ENCODE data around the gene FHAD1.
"Not testable (repeated sequence)": the region's sequence is repeated elsewhere in the genome, so short reads cannot be mapped to it uniquely, and the experiment has no call there.

FHAD1 gene

DNA sequence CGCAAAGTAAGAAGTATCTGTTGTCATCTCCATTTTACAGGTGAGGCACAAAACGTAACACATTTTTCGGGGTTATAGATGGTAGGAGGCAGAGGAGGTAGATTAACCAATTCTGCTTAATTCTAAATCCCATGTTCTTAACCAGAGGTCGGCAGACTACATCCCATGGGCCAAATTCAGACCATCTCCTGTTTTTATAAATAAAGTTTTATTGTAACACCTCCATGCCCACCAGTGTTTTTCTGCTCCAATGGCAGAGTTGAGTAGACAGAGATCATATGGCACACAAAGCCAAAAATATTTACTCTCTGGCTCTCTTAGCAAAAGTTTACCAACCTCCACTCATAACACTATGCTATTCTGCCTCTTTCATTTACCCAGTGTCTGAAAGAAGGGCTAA, 30.9 kb downstream of the FHAD1 start:
- DNase-seq, result no peak

DNA sequence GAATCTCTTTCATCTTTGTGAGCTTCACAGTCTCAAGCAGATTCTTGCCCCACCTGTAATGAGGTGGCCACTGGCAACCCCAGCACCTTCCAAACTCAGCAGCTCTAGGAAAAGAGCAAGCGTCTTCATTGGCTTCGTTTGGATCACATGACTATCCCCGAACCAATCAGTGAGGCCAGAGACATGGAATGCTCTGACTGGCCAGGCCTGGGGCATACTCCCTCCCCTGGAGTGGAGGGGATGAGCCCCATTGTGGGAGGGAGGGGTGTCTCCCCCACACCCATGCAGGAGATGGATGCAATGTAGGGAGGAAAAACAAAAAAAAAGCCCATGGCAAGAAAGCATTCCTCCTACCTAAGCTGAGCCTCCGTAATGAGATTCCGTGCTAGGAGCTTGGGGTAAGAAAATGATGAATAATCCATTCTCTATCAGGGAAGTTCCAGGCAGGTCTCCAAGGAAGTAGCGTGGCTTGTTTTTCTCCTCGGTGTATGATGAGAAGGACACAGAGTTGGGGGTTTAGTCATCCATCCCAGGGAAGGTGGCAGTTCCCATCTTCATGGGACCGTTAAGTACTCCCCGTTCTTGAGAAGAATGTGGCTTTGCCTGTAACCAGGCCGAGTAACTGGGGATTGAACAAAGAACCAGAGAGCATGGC, 32.7 kb downstream of the FHAD1 start:
- no peak for DNase-seq

DNA sequence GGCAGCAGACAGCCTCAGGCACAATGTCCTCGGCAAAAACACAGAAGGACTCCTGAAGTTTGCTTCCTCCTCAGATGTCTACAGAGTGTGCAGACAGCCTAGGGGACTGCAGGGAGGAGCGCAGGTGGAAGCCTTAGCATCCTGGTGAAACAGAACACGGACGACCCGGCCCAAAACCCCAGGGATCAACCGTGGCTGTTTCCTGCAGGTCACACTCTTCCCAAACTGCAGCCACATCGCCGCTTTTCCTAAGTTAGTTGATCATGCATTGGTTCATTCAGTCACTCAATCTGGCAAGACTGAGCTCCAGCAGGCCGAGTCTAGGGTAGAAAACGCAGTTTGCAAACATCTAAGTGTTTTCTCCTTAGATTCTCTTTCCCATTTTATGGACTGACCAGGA, 33.4 kb downstream of the FHAD1 start:
- no peak for DNase-seq

DNA sequence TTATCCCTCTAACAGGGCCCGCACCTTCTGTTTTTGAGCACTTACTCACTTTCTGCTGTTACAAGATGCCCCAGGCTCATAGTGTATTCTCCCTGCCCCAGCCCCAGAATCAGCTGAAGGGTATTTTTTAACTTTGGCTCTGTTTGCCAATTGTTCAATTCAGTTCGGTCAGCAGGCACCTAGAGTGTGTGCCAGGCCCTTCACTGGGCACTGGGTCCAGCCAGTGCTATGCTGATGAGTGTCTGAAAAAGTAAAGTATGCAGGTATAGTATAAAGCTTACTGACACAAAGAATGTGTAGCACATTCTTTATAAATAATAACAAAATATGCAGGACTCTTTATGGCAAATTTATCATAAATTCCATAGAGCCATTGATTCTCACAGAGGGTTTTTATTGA, 35.0 kb downstream of the FHAD1 start:
- no peak for DNase-seq

DNA sequence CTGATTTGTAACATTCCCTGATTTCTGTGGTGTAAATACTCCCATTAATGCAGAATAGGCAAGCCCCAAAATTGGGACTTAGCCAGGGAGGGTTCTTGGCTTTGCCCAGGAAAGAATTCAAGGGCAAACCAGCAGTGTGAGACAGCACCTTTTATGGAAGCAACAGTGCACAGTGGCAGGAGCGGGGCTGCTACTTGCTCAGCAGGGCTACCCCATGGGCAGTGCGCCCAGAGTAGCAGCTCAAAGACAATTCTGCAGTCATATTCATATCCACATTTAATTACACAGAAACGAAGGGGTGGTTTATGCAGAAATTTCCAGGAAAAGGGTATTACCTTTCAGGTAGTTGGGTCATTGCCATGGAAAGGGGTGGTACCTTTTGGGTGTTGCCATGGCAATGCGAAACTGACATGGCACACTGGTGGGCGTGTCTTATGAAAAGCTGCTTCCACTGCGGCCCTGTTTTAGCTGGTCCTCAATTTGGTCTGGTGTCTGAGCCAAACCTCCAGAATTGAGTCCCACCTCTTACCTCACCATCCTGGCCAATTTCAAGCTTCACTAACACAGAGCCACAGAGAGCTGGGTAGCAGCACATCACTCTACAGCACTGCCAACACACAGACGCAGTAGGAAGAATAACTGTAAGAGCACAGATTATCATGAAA, 35.9 kb downstream of the FHAD1 start:
- DNase-seq, result no peak

DNA sequence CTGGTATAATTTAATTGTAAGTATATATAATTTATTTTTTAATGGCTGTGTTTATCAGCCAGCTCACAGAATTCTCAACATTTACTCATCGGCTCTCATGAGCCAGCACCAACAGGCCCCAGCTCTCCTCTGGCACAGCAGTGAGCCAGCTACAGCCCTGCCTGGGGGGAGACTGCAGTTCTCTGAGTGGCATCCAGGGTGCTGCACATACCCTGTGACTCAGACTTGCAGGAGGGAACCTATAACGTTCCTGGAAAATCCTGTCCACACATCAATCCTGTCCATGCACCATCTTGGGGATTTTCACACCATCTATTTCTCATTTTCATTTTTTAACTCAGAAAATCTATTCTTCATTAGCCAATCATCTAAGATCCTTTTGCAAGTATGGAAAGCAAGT, 36.5 kb downstream of the FHAD1 start:
- no peak for DNase-seq

DNA sequence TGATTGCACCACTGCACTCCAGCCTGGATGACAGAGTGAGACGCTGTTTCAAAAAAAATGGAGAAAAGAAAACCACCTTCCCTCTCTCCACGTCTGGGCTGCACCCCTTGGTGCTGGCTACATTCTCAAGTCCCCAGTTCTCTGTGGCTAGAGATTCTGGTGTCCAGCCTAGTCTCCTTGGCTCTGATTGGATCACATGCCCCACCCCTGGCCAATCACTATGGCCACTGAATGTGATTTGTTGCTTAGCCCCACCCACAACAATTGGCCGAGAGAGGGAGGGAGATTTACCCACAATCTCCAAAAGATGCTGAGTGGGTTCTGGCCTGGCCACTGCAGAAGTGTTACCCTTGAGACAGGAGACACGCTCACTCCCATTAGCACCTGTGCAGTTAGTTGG, 39.4 kb downstream of the FHAD1 start:
- no peak for DNase-seq

DNA sequence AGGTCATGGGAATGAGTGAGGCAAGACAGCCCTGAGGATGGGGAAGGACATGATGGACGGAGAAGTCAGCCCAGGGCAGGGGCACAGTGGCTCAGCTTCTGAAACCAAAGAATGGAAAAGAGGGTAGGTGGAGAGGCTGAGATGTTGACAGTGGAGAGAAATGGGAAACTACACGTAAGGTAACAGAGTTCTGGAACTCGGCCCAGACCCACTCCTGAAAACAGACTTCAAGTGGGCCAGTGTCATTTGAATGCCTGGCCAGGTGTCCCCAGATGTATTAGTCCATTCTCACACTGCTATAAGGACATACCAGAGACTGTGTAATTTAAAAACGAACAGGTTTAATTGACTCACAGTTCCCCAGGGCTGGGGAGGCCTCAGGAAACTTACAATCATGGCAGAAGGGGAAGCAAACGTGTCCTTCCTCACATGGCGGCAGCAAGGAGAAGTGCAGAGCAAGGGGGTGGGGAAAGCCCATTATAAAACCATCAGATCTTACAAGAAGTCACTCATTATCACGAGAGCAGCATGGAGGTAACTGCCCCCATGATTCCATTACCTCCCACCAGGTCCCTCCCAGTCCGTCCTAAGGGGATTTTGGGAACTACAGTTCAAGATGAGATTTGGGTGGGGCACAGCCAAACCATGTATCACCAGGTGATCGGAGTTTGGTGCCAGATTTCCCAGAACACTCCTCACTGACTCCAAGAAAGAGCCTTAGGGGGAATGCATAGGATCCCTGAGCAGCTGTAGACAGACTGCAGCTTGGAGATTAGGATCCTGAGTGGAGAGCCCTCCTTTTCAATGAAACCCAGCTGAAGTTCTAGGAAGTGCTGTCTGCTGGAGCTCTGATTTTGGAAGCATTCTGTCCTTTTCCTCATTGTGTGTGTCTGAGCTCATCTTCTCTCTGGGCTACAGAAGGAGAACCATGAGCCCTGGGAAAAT, 40.3 kb downstream of the FHAD1 start:
- no peak for DNase-seq

DNA sequence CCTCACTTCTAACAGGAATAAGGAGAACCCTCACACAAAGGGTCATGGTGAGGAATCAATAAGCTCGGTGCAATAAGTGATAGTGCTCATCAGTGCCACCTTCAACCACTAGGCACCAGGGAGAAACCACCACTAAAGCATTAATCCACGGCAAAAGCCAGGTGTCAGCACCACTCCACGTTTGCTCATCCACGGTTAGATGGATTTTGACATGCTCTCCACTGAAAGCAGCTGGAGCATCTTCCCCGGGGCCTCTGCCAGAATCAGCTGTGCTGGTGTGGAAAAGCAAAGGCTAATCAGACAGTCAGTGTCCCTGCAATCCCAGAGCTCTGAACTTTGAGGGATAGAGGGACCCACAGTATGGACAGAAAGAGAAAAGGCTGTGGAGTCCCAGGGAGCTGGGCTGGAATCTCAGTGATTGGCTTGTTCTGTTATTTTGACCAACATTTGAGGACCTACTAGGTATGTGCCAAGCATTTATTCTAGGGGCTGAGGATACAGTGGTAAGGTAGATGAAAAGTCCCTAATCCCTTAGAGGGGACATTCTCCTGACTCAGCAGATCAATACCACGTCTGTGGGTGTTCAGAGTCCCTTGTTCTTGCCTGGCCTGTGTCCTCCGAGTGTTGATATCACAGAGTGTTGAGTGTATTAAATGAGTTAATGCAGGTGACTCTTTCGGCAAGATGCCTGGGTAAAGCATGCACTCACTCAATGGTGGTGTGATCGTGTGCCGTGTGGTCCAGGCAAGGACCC, 41.3 kb downstream of the FHAD1 start:
- no peak for DNase-seq

DNA sequence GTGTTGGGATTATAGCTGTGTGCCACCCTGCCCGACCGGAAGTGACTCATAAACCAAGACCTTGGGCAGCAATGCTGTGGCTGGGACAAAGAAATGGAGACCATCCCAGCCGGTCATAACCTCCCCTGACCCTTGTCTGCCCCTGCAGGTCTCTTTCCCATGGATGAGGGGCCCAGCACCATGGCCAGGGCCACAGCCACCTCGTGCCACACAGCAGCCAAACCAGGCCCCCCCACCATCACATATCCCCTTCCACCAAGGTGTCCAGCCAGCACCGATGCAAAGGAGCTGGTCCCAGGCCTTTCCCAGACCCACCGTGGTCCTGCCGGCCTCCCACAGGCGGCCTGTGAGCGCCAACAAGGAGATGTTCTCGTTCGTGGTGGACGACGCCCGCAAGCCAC, 42.2 kb downstream of the FHAD1 start:
- DNase-seq, result no peak

DNA sequence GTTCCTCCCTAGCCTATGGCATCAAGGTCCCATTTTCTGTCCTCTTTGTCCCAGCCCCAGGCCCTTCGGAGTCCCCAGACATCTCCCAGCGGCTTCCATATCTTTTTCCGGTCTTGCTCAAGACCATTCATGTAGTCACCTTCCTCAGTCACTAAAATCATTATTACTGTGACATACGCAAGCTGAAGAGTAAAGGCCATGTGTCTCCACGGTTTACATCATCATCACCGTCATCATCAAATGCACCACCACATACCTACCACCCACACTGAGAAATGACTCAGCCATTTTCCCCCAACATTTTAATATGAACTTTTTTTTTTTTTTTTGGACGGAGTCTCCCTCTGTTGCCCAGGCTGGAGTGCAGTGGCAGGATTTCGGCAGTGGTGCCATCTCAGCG, 43.4 kb downstream of the FHAD1 start:
- no peak for DNase-seq

DNA sequence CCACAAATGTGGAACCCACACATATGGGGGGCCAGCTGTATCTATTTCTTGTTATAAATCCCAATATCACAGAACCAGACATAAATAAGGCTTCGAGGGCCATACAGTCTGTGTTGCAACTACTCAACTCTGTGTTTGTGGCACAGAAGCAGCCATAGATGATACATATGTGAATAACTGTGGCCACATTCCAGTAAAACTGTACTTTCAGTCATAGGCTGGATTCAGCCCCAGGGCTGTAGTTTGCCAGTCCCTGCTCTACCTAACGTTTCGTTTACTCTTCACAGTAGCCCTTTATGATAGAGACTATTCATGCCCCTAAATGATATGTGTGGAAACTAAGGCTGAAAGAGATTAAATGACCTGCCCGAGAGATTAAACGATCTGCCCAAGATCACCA, 48.7 kb downstream of the FHAD1 start:
- DNase-seq, result no peak

DNA sequence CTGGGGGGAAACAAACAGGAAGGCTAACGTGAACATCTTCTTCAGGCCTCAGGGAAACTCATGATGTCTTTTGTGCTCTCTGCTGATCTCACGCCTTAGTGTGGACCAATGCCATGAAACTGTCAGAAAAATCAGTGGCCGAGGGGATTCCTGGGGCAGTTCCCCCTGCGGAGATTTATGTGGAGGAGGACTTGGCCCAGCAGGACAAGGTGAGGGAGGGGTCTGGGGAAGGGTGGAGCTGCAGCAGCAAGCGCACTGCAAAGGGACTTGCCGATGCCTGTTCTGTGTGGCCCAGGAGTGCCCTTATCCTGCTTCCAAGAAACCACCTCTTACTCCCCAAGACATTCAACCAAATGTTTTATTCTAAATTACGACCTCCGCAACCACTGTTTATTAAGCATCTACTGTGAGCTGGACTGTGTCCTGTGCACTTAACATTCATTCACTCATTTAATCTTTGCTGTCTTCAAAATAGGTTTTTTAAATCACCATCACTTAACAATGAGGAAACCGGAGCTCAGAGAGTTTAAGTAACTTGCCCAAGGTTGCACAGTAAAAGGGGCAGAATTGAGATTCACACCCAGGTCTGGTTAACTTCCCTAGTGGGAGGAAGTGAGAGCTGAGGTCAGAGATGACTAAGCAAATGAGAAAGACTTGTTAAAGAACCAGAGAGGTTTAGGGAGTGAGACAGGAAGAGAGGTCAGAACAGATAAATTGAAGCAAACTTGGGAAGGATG, 49.7 kb downstream of the FHAD1 start:
- no peak for DNase-seq

DNA sequence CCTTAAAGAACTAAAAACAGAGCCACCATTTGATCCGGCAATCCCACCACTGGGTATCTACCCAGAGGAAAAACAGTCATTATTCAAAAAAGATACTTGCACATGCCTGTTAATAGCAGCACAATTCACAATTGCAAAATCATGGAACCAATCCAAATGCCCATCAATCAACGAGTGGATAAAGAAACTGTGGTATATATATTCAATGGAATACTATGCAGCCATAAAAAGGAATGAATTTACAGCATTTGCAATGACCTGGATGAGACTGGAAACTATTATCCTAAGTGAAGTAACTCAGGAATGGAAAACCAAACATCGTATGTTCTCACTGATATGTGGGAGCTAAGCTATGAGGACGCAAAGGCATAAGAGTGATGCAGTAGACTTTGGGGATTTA, 51.0 kb downstream of the FHAD1 start:
- not testable (repeated sequence) for DNase-seq

DNA sequence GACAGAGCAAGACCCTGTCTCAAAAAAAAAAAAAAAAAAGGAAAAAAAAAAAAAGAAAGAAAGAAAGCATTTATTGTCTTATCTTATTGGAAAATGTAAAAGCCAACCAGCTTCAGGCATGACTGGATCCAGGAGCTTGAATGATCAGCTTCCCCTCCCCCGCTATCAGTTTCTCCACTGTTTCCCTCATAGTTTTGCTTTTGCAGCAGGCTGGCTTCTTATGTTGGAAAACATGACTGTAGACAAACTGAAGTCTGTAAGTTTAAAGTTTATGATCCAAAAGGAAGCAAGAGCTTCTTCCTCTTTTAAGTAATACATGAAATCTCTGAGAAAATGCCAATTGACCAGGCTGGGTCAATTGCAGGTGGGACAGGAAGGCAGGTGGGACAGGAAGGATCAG, 52.2 kb downstream of the FHAD1 start:
- no peak for DNase-seq

DNA sequence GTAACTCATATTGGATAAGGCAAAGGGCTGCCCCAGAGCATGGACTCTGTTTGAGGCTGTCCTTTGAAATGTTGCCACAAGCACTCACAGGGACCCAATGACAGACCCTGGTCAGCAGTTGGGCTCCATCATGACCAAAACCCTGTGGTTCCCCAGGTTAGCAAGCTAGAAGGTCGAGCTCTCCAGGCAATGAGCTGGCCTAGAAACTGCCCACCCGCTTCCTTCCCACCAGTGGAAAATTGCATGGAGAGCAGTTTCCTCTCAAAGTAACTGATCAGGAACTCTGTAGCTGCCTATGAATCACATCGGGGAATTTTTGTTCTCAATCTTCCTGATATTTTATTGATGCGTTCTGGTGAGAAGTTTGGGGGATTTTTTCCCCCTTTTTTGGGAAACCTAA, 52.8 kb downstream of the FHAD1 start:
- no peak for DNase-seq

DNA sequence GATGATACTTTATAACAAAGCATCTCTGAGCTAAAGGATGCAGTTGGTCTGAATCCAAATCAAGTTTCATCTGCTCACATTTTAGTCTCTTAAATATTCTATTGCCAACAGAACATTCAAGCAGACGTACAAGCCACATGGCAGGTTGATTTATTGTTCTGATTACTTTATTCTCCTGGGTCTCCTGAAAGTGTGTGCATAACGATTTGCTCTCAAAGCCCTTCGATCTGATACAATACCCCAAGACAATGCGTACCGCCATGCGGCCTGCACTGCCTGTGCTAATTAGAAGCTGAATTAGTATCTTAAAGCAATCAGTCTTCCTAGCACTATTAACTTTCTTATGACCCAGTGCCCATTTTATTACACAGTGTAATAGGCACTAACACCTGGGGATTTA, 56.9 kb downstream of the FHAD1 start:
- DNase-seq, result no peak

DNA sequence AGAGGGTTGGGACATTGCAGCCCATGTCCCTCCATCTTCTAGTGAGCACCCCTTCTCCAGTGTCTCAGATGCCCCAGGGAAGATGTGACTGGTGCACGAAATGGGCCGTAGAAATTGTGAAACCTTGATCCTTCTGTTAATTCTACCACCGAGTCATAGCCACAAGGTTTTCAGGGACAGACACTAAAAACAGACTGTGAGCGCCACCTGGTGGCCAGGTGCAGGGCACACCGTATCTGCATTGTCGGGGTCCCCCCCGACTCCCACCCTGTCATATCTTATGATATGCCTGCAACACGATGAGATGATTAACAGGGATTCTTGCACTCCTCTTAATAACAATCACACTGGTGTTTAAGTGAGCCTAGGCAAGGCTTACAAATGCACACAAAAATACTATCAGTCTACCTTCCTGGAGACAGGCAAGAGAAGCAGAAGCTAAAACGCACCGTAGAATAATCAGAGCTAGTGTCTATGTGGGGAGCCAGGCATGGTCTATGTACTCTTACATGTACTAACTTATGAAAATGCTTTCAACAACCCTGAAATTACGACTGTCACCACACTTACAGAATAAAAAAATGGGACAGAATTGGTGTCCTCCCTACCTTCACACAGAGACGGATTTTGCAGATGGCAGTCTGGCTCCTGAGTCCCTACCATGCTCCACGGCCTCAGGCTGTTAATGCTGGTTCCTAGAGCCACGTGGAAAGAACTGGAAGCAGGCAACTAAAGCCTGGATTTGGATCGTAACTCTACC, 57.9 kb downstream of the FHAD1 start:
- no peak for DNase-seq

DNA sequence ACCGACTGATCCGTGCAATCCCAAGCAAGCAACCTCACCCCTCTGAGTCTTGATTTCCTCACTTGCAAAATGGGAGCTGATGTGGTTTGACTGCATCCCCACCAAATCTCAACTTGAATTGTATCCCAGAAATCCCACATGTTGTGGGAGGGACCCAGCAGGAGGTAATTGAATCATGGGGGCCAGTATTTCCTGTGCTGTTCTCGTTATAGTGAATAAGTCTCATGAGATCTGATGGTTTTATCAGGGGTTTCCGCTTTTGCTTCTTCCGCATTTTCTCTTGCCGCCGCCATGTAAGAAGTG, 58.4 kb downstream of the FHAD1 start:
- DNase-seq, result no peak

DNA sequence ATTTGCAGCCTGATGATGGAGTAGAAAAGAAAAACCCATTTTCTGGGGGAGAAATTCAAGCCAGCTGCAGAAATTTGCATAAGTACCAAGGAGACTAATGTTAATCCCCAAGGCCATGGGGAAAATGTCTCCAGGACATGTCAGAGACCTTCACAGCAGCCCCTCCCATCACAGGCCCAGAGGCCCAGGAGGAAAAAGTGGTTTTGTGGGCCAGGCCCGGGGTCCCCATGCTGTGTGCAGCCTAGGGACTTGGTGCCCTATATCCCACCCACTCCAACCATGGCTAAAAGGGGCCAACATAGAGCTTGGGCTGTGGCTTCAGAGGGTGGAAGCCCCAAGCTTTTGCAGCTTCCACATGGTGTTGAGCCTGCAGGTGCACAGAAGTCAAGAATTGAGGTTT, 59.3 kb downstream of the FHAD1 start:
- not testable (repeated sequence) for DNase-seq

DNA sequence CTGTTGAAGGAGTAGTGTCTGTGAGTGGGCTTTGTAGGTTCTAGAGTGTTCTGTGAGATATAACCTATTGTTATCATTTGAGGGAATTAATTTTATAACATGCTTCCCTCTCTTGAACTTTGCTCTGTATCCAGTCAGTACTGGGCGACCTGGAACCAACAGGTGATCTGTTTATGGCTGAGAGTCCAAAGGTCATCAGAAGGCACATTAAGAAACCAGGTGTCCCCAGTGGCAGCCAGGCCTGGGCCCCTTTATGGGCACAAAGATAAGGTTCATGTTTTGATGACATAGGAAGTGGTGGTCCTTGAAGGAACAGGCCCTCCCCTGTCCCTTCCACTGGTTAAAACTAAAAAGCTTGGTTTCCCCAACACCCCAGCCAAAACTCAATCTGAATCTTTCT, 61.1 kb downstream of the FHAD1 start:
- DNase-seq, result no peak

DNA sequence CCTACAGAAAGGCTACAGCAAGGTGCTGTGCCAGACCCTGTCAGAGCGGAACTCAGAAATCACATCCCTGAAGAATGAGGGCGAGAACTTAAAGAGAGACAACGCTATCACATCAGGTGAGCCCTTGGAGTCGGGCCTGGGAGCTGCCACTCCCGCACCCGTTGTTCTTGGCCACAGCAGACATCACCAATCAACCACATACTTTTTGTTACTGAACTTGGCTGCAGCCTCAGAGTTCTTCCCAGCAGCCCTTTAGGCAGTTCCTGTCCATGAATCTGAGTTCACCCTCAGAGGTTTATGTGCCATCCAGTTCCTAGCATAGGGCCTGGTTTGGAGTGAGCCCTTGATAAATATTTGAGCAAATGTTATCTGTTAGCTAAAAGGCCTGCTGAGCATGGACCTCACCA, 61.6 kb downstream of the FHAD1 start:
- DNase-seq, result no peak
